Heart left ventricle (tissue), 13 donors: Measurements from ENCODE around the gene ZFP92.

Experiments
- POLR2A ChIP-seq, 2 donors: fragments of 450-650 bp; IDR thresholded peaks; one replicate each; pipeline ENCODE4 v1.6.1; 2017; ENCODE audit warnings: antibody characterized with exemption in 2 of 2, mild to moderate bottlenecking in 2 of 2, moderate library complexity in 2 of 2
- TF ChIP-seq, protein P1 (sequence below), 12 donors: fragments of 200-600 bp; sonication (generic) in 4 of 12; IDR thresholded peaks; one replicate each; pipeline versions ENCODE4 v1.5.0 to v1.8.0; 2018 to 2022; ENCODE audit warnings: antibody characterized with exemption in 12 of 12, mild to moderate bottlenecking in 5 of 12
- donor health status: ischemic (EF 13 %, LVEDD 7.1; RV severe dilation, severe dysfunction).
- donor health status: DM: no; HTN: yes; CAD: no.
- donor health status: DM: no; HTN: no; CAD: no.
- donor health status: ischemic (EF 25% LVEDD 6.9; RV normal size, moderate dysfunction).
- donor health status: ischemic (EF 25% LVEDD 5.7; RV mildly dilated, moderate dysfunction).
- donor health status: ischemic (EF 35%, LVEDD 5.7; RV mildly dilated, moderate dysfunction).
- donor health status: nonischemic (EF 11% LVEDD 7.7; RV severe dilation, severe dysfunction).
- donor health status: DM: yes; HTN: yes; CAD: no.
- donor health status: PGD.
- donor health status: ischemic (EF 29% LVEDD 5.4; RV normal size, mild dysfunction).
- donor health status: nonischemic (EF 23%, LVEDD 6.1; RV moderate dilation, normal function).

DNA sequence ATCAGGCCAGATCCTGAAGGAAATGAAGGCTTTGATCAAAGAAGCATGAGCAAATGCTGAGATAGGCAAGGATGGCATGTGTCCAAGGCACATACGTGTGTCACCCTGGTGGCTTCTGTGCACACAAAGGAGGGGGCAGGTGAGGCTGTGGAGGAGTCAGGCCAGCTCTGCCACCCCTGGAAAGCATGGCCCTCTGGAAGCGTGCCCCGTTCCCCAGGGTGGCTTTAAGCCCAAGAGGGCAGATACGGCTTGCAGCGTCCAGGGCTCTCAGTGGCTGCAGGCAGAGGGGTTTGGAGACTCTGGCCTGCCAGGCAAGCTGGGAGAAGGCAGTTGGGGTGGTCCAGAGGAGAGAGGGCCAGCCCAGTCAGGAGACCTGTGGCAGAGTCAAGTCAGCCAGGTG, 35.7 kb upstream of the ZFP92 start:
- TF ChIP-seq, protein P1, sequence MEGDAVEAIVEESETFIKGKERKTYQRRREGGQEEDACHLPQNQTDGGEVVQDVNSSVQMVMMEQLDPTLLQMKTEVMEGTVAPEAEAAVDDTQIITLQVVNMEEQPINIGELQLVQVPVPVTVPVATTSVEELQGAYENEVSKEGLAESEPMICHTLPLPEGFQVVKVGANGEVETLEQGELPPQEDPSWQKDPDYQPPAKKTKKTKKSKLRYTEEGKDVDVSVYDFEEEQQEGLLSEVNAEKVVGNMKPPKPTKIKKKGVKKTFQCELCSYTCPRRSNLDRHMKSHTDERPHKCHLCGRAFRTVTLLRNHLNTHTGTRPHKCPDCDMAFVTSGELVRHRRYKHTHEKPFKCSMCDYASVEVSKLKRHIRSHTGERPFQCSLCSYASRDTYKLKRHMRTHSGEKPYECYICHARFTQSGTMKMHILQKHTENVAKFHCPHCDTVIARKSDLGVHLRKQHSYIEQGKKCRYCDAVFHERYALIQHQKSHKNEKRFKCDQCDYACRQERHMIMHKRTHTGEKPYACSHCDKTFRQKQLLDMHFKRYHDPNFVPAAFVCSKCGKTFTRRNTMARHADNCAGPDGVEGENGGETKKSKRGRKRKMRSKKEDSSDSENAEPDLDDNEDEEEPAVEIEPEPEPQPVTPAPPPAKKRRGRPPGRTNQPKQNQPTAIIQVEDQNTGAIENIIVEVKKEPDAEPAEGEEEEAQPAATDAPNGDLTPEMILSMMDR (IDR thresholded peaks at IDR 0.05): no peak
- TF ChIP-seq POLR2A (IDR thresholded peaks at IDR 0.05): no peak
